CD4-positive, alpha-beta memory T cell (primary cell): ENCODE measurements around the gene GRAMD2A. TPM values are rescaled to one million over a fixed set of nuclear protein-coding genes. Genes with fewer than 3 reads are reported as not detected.
A peak's percentile ranks its signal among the peaks of the same experiment; 100 is the strongest.

ENCODE experiments used
- CTCF ChIA-PET: fragments of 350-600 bp; sonication (Branson Sonifier 250); formaldehyde crosslinking; loops from one replicate; lab custom pipeline; 2021; ENCODE audit warnings: inconsistent platforms; ENCODE audit not compliant: partially characterized antibody; lab: Charles Lee
- POLR2A ChIA-PET: fragments of 350-600 bp; sonication (Branson Sonifier 250); formaldehyde crosslinking; loops from one replicate; lab custom pipeline; 2021; ENCODE audit not compliant: partially characterized antibody; lab: Charles Lee
- DNase-seq, 5 donors: peaks; one replicate each; pipeline versions ENCODE4 v3.0.0 to v3.0.0-alpha.2; 2020 to 2022; ENCODE audit warnings: mixed read lengths in 1 of 5
- H3K27ac ChIP-seq: one replicate; pipeline ENCODE4 v1.7.0; 2013; ENCODE audit warnings: low read depth, low read length
- H3K27me3 ChIP-seq: 2 replicates; pipeline ENCODE4 v1.7.0; 2013; ENCODE audit warnings: mild to moderate bottlenecking, low read length, moderate library complexity; ENCODE audit not compliant: insufficient read depth
- H3K36me3 ChIP-seq: 2 replicates; pipeline ENCODE4 v1.7.0; 2013; ENCODE audit warnings: mild to moderate bottlenecking, low read length, moderate library complexity; ENCODE audit not compliant: insufficient read depth
- H3K4me1 ChIP-seq: 2 replicates; pipeline ENCODE4 v1.7.0; 2013; ENCODE audit warnings: mild to moderate bottlenecking, low read length, moderate library complexity; ENCODE audit not compliant: insufficient read depth
- H3K4me3 ChIP-seq, 2 donors: one replicate each; pipeline ENCODE4 v1.7.0; 2013; ENCODE audit warnings: low read length in 2 of 2, mild to moderate bottlenecking in 1 of 2
- H3K9me3 ChIP-seq, 2 donors: one replicate each; pipeline ENCODE4 v1.7.0; 2013; ENCODE audit warnings: low read length in 2 of 2, control low read depth in 1 of 2; ENCODE audit not compliant: control insufficient read depth in 1 of 2
- H3K27ac Mint-ChIP-seq, 7 donors: one replicate each; pipeline ENCODE4 v1.8.0; 2020 to 2021; ENCODE audit warnings: mixed read lengths in 7 of 7, mild to moderate bottlenecking in 6 of 7, inconsistent platforms in 3 of 7, moderate library complexity in 3 of 7
- H3K27me3 Mint-ChIP-seq, 2 donors: one replicate each; pipeline ENCODE4 v1.8.0; 2020 to 2021; ENCODE audit warnings: mixed read lengths in 2 of 2
- H3K36me3 Mint-ChIP-seq, 2 donors: one replicate each; pipeline ENCODE4 v1.8.0; 2020 to 2021; ENCODE audit warnings: mixed read lengths in 2 of 2, inconsistent platforms in 1 of 2, mild to moderate bottlenecking in 1 of 2
- H3K4me1 Mint-ChIP-seq, 4 donors: one replicate each; pipeline ENCODE4 v1.8.0; 2020 to 2021; ENCODE audit warnings: mixed read lengths in 4 of 4, mild to moderate bottlenecking in 1 of 4
- H3K4me3 Mint-ChIP-seq, 8 donors: one replicate each; pipeline ENCODE4 v1.8.0; 2020 to 2021; ENCODE audit warnings: mixed read lengths in 8 of 8, mild to moderate bottlenecking in 7 of 8, moderate library complexity in 6 of 8, inconsistent platforms in 3 of 8
- H3K9me3 Mint-ChIP-seq, 8 donors: one replicate each; pipeline ENCODE4 v1.8.0; 2020 to 2021; ENCODE audit warnings: mixed read lengths in 8 of 8, mild to moderate bottlenecking in 5 of 8, inconsistent platforms in 3 of 8, moderate library complexity in 1 of 8
- intact Hi-C: fragments of 100-400 bp; cut with micrococcal nuclease; formaldehyde crosslinking; loops from one replicate; pipeline ENCODE4 v1.15.1; 2023
- polyA plus RNA-seq, 2 donors: library from polyadenylated mRNA; unstranded; fragments of 300-500 nt; fragmentation: Illumina TruSeq; gene quantifications; one replicate each; pipeline ENCODE4 v1.2.3, GENCODE V29; 2021
- total RNA-seq, 2 experiments: library from RNA; stranded (reverse); gene quantifications; one replicate each; pipeline ENCODE4 v1.2.3, GENCODE V29; 2021

The GRAMD2A gene
- total and polyA plus RNA-seq, 4 experiments from 2014 or later, result not detected

GRCh38 chr15:72222393-72222792 lies 24.8 kb upstream of the GRAMD2A start:
- Histone ChIP-seq H3K27me3 (no peaks in the 10 kb centered on the region), H3K4me3 (no peak overlapping the region), H3K36me3 (peaks cover 47% of the 10 kb centered on the region), H3K4me1 (peaks cover 72% of the 10 kb centered on the region), H3K27ac (no peak overlapping the region), H3K9me3 (no peaks in the 10 kb centered on the region)
- Mint-ChIP-seq H3K36me3 (peaks cover 35 to 66% of the 10 kb centered on the region in 2 donors), H3K4me1 (peaks cover 46 to 82% (median 66%) of the 10 kb centered on the region in 4 donors), H3K9me3 (no peaks in the 10 kb centered on the region), H3K27me3 (no peaks in the 10 kb centered on the region), H3K27ac (peak overlapping the region; percentile 67 to 92 (median 85)), H3K4me3 (peak overlapping the region in 5 of 8 donors; percentile 15 to 39 (median 36))
- POLR2A ChIA-PET, result interaction anchor here (0.6 to 3.3 kb wide), 3 partner anchors 9 to 339 kb away, joined by 3 to 18 read pairs (median 3); partner anchors contain the start of gene PKM
- CTCF ChIA-PET, result interaction anchor here (0.7 to 1.1 kb wide), 3 partner anchors 10 to 32 kb away, joined by 3 read pairs; no protein-coding TSS in a partner anchor
- no peak for DNase-seq
- intact Hi-C loops, result no loop called here

DNA sequence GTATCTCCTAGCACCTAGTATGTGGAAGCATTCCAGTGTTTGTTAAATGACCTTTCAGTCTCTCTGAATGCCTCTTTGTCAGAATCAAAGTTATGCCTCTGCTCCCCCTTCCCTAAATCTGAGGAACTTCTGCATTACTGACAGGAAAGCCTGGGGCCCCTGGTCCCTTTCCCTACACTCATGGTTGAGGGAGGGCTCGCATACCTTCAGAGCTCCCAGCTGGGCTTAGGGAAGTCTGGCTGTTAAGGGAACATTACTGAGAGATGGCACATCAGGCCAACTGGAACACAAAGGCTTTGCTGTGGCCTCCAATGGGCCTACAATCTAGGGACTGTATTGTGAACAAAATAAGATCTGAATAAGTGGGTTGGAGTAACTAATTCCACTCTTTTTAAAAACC lies 23.1 kb upstream of the GRAMD2A start:
- Histone ChIP-seq H3K4me3 (no peak overlapping the region), H3K36me3 (peaks cover 64% of the 10 kb centered on the region), H3K27ac (peak overlapping the region; percentile 28), H3K27me3 (no peaks in the 10 kb centered on the region), H3K4me1 (peaks cover 55% of the 10 kb centered on the region), H3K9me3 (no peaks in the 10 kb centered on the region)
- CTCF ChIA-PET, result interaction anchor here (1.0 to 1.7 kb wide), 2 partner anchors 19 to 21 kb away, joined by 3 to 10 read pairs; no protein-coding TSS in a partner anchor
- peak overlapping the region in 6 of 7 donors; percentile 31 to 86 (median 76) for H3K27ac Mint-ChIP-seq
- H3K27me3 Mint-ChIP-seq, result no peaks in the 10 kb centered on the region
- no peak overlapping the region for H3K4me3 Mint-ChIP-seq
- no peaks in the 10 kb centered on the region for H3K9me3 Mint-ChIP-seq
- intact Hi-C loops, result no loop called here
- peaks cover 39 to 76% of the 10 kb centered on the region in 2 donors for H3K36me3 Mint-ChIP-seq
- peaks cover 36 to 67% (median 54%) of the 10 kb centered on the region in 4 donors for H3K4me1 Mint-ChIP-seq
- no peak for DNase-seq
- POLR2A ChIA-PET, result interaction anchor here (3.3 kb wide), 1 partner anchor 11 kb away, joined by 18 read pairs; the partner anchor contains the start of gene PKM

DNA sequence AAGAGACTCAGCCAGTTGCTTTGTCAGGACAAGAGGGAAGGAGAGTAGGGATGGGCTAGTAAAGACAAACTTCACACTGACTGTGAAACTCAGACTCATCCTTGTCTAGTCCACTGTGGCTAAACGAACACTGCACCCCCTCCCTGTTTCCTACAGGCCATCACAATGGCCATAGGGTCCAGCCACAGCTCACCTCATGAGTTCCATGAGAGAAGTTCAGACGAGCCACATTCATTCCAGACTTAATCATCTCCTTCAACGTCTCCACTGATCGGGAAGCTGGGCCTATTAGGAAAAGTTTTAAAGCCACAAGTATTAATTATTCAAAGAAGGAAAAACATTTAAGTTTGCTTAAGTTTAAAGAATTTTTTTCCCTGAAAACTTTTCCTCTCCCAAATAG lies 19.6 kb upstream of the GRAMD2A start:
- Histone ChIP-seq H3K27me3 (no peaks in the 10 kb centered on the region), H3K27ac (no peak overlapping the region), H3K36me3 (peaks cover 72% of the 10 kb centered on the region), H3K4me3 (no peak overlapping the region), H3K4me1 (peaks cover 28% of the 10 kb centered on the region), H3K9me3 (no peaks in the 10 kb centered on the region)
- H3K27ac Mint-ChIP-seq, result peak overlapping the region in 3 of 7 donors; percentile 11 to 80 (median 46)
- no peak overlapping the region for H3K4me3 Mint-ChIP-seq
- H3K36me3 Mint-ChIP-seq, result peaks cover 42 to 76% of the 10 kb centered on the region in 2 donors
- ChIA-PET CTCF (interaction anchor here (1.2 to 3.7 kb wide), 3 partner anchors 10 to 454 kb away, joined by 3 to 20 read pairs (median 9); no protein-coding TSS in a partner anchor), POLR2A (interaction anchor here (1.3 kb wide), 1 partner anchor 10 kb away, joined by 5 read pairs; no protein-coding TSS in a partner anchor)
- no peaks in the 10 kb centered on the region for H3K9me3 Mint-ChIP-seq
- no peaks in the 10 kb centered on the region for H3K27me3 Mint-ChIP-seq
- intact Hi-C loops, result no loop called here
- DNase-seq, result no peak
- H3K4me1 Mint-ChIP-seq, result peaks cover 16 to 37% (median 28%) of the 10 kb centered on the region in 4 donors

GRCh38 chr15:72216079-72216478 lies 18.5 kb upstream of the GRAMD2A start:
- no peaks in the 10 kb centered on the region for H3K27me3 ChIP-seq
- no peaks in the 10 kb centered on the region for H3K27me3 Mint-ChIP-seq
- DNase-seq, result no peak
- no peaks in the 10 kb centered on the region for H3K9me3 ChIP-seq
- ChIA-PET CTCF (interaction anchor here (2.9 to 3.7 kb wide), 2 partner anchors 11 to 17 kb away, joined by 14 to 20 read pairs; no protein-coding TSS in a partner anchor), POLR2A (interaction anchor here (1.1 kb wide), 1 partner anchor 11 kb away, joined by 4 read pairs; no protein-coding TSS in a partner anchor)
- peak overlapping the region in 2 of 7 donors; percentile 9 to 12 for H3K27ac Mint-ChIP-seq
- no peak overlapping the region for H3K27ac ChIP-seq
- H3K36me3 Mint-ChIP-seq, result peaks cover 42 to 82% of the 10 kb centered on the region in 2 donors
- H3K4me3 Mint-ChIP-seq, result no peak overlapping the region
- peaks cover 13 to 26% (median 19%) of the 10 kb centered on the region in 4 donors for H3K4me1 Mint-ChIP-seq
- no peaks in the 10 kb centered on the region for H3K9me3 Mint-ChIP-seq
- no peak overlapping the region for H3K4me3 ChIP-seq
- intact Hi-C loops, result no loop called here
- peaks cover 81% of the 10 kb centered on the region for H3K36me3 ChIP-seq
- H3K4me1 ChIP-seq, result peaks cover 18% of the 10 kb centered on the region

GRCh38 chr15:72207558-72208085 lies 10.0 kb upstream of the GRAMD2A start:
- ChIA-PET POLR2A (interaction anchor here (0.9 to 1.7 kb wide), 2 partner anchors 20 to 24 kb away, joined by 3 to 5 read pairs; no protein-coding TSS in a partner anchor), CTCF (interaction anchor here (1.0 to 1.8 kb wide), 2 partner anchors 12 to 20 kb away, joined by 3 to 7 read pairs; no protein-coding TSS in a partner anchor)
- Histone ChIP-seq H3K4me1 (no peaks in the 10 kb centered on the region), H3K36me3 (peaks cover 96% of the 10 kb centered on the region), H3K9me3 (no peaks in the 10 kb centered on the region), H3K4me3 (no peak overlapping the region), H3K27me3 (no peaks in the 10 kb centered on the region), H3K27ac (no peak overlapping the region)
- Mint-ChIP-seq H3K27me3 (no peaks in the 10 kb centered on the region), H3K4me3 (no peak overlapping the region), H3K36me3 (peaks cover 69 to 98% of the 10 kb centered on the region in 2 donors), H3K27ac (peak overlapping the region in 2 of 7 donors; percentile 10 to 47), H3K9me3 (no peaks in the 10 kb centered on the region), H3K4me1 (peaks cover 0 to 3% (median under 1%) of the 10 kb centered on the region in 4 donors)
- intact Hi-C loops, result no loop called here
- no peak for DNase-seq

- H3K4me3 Mint-ChIP-seq, result no peak overlapping the region
- peaks cover 0 to 3% (median under 1%) of the 10 kb centered on the region in 4 donors for H3K4me1 Mint-ChIP-seq
- H3K36me3 ChIP-seq, result peaks cover 96% of the 10 kb centered on the region
- no peaks in the 10 kb centered on the region for H3K9me3 ChIP-seq
- no peaks in the 10 kb centered on the region for H3K27me3 Mint-ChIP-seq
- peaks cover 73 to 98% of the 10 kb centered on the region in 2 donors for H3K36me3 Mint-ChIP-seq
- H3K9me3 Mint-ChIP-seq, result no peaks in the 10 kb centered on the region
- no peaks in the 10 kb centered on the region for H3K4me1 ChIP-seq
- CTCF ChIA-PET, result interaction anchor here (1.8 kb wide), 1 partner anchor 20 kb away, joined by 7 read pairs; no protein-coding TSS in a partner anchor
- intact Hi-C loops, result no loop called here
- no peaks in the 10 kb centered on the region for H3K27me3 ChIP-seq
- no peak overlapping the region for H3K27ac ChIP-seq
- H3K4me3 ChIP-seq, result no peak overlapping the region
- H3K27ac Mint-ChIP-seq, result peak overlapping the region in 2 of 7 donors; percentile 36 to 50
- POLR2A ChIA-PET, result interaction anchor here (1.7 kb wide), 1 partner anchor 21 kb away, joined by 5 read pairs; no protein-coding TSS in a partner anchor
- DNase-seq, result no peak
These were observed 9.1 kb upstream of the GRAMD2A start for GRCh38 chr15:72206677-72207000.
